MM.1S (cell line): ENCODE results near the gene SH2D2A.

ENCODE experiments used
- CTCF ChIP-seq: fragments of 300-600 bp; sonication (generic); IDR thresholded peaks from 2 replicates; pipeline ENCODE4 v1.5.1; 2016; ENCODE audit warnings: antibody characterized with exemption, low read length, mixed read lengths
- EZH2 ChIP-seq: fragments of 300-600 bp; sonication (generic); optimal IDR thresholded peaks from 2 replicates; pipeline ENCODE3; 2017; ENCODE audit warnings: low read depth, mild to moderate bottlenecking, antibody characterized with exemption, low read length, mixed read lengths
- EZH2phosphoT487 ChIP-seq: fragments of 300-600 bp; sonication (generic); IDR thresholded peaks from 2 replicates; pipeline ENCODE4 v1.6.1; 2018; ENCODE audit warnings: antibody characterized with exemption, low read length

- TF ChIP-seq CTCF (no peak), EZH2 (no peak), EZH2phosphoT487 (no peak)
Measured at GRCh38 chr1:156775799-156776198, 40.8 kb downstream of the SH2D2A start.
